ENCODE measurements around the gene GFAP. TPM values are rescaled to one million over a fixed set of nuclear protein-coding genes. Genes with fewer than 3 reads are reported as not detected.

GFAP gene
- total RNA-seq, 2 experiments from 2014 or later, result not detected

DNA sequence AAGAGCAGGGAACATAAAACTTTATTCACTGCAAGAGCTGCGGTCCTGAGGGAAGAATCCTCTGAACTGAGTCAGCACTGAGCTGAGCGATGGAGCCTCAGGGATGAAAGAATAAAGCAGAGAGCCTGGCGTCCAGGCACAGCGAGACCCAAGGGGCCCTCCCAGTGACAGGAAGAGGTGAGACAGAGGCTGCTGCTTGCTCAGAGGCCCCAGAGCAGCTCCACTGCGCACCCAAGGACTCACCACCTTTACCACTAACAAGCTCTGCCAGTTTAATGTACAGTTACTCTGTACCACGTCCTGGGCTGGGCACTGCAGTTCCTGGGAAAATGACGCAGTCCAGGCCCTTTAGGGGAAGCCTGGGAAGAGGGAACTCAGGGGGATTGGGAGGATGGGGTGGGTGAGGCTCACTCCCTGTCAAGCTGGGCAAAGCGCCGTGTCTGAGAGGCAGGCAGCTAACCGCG is 5.6 kb downstream of the GFAP start:
- ATAC-seq (ENCODE audit: poor library complexity) (no peak), DNase-seq (peak in 1 of 14 experiments; percentile 9)
- Histone ChIP-seq H3K27me3 (ENCODE audit: control insufficient read depth in 1 of 2, insufficient read depth in 2 of 2, low read length in 2 of 2) (peaks cover 14 to 26% of the 10 kb centered on the region in 2 experiments), H3K9me3 (ENCODE audit: control insufficient read depth in 1 of 2, insufficient read depth in 1 of 2, low read length in 2 of 2) (no peaks in the 10 kb centered on the region), H3K27ac (ENCODE audit: low read depth in 1 of 2, low read length in 2 of 2) (no peak overlapping the region), H3K36me3 (ENCODE audit: insufficient read depth, low read length) (no peaks in the 10 kb centered on the region), H3K4me1 (ENCODE audit: insufficient read depth, low read length) (peaks cover 12% of the 10 kb centered on the region), H3K4me3 (ENCODE audit: low read length) (no peak overlapping the region)
- no peaks in the 10 kb centered on the region for H3K9me3 Mint-ChIP-seq
- POLR2A ChIA-PET, result no interaction called here
- peaks cover 49% of the 10 kb centered on the region for H3K27me3 Mint-ChIP-seq
- H3K36me3 Mint-ChIP-seq (ENCODE audit: low read depth), result no peaks in the 10 kb centered on the region
- H3K4me1 Mint-ChIP-seq (ENCODE audit: low read depth), result no peaks in the 10 kb centered on the region
- intact Hi-C loops (cut with DNase I, micrococcal nuclease), result loop anchor here in 1 of 2 experiments (10.0 kb wide), 1 partner anchor 285 kb away; no protein-coding TSS in a partner anchor
- no peak overlapping the region for H3K27ac Mint-ChIP-seq
- TF ChIP-seq, protein P1, sequence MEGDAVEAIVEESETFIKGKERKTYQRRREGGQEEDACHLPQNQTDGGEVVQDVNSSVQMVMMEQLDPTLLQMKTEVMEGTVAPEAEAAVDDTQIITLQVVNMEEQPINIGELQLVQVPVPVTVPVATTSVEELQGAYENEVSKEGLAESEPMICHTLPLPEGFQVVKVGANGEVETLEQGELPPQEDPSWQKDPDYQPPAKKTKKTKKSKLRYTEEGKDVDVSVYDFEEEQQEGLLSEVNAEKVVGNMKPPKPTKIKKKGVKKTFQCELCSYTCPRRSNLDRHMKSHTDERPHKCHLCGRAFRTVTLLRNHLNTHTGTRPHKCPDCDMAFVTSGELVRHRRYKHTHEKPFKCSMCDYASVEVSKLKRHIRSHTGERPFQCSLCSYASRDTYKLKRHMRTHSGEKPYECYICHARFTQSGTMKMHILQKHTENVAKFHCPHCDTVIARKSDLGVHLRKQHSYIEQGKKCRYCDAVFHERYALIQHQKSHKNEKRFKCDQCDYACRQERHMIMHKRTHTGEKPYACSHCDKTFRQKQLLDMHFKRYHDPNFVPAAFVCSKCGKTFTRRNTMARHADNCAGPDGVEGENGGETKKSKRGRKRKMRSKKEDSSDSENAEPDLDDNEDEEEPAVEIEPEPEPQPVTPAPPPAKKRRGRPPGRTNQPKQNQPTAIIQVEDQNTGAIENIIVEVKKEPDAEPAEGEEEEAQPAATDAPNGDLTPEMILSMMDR (IDR thresholded peaks at IDR 0.05), result no peak
- CTCF ChIA-PET, result no interaction called here
- H3K4me3 Mint-ChIP-seq, result no peak overlapping the region

DNA sequence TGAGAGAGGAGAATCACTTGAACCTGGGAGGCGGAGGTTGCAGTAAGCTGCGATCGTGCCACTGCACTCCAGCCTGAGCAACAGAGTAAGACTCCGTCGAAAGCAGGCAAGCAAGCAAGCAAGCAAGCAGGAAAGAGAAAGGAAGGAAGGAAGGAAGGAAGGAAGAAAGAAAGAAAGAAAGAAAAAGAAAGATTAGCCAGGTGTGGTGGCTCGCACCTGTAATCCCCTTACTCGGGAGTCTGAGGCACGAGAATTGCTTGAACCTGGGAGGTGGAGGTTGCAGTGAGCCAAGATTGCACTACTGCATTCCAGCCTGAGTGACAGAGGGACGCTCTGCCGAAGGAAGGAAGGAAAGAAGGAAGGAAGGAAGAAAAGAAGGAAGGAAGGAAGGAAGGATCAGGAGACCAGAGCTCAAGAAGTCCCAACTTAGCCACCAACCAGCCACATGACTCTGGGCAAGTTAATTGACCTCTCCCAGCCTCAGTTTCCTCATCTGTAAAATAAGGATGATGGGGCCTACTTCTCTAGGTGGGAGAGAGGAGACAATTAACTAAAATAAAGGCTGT is 6.5 kb downstream of the GFAP start:
- H3K9me3 Mint-ChIP-seq, result no peaks in the 10 kb centered on the region
- CTCF ChIA-PET, result no interaction called here
- H3K27me3 ChIP-seq (ENCODE audit: control insufficient read depth in 1 of 2, insufficient read depth in 2 of 2, low read length in 2 of 2), result peaks cover 14 to 26% of the 10 kb centered on the region in 2 experiments
- H3K36me3 Mint-ChIP-seq (ENCODE audit: low read depth), result no peaks in the 10 kb centered on the region
- TF ChIP-seq, protein P1 (IDR thresholded peaks at IDR 0.05), result no peak
- ATAC-seq (ENCODE audit: poor library complexity) (no peak), DNase-seq (no peak)
- no peak overlapping the region for H3K4me3 ChIP-seq (ENCODE audit: low read length)
- peaks cover 41% of the 10 kb centered on the region for H3K27me3 Mint-ChIP-seq
- no peak overlapping the region for H3K4me3 Mint-ChIP-seq
- POLR2A ChIA-PET, result no interaction called here
- H3K4me1 Mint-ChIP-seq (ENCODE audit: low read depth), result no peaks in the 10 kb centered on the region
- intact Hi-C loops (cut with DNase I, micrococcal nuclease), result no loop called here
- no peak overlapping the region for H3K27ac Mint-ChIP-seq
- no peaks in the 10 kb centered on the region for H3K9me3 ChIP-seq (ENCODE audit: control insufficient read depth in 1 of 2, insufficient read depth in 1 of 2, low read length in 2 of 2)
- no peak overlapping the region for H3K27ac ChIP-seq (ENCODE audit: low read depth in 1 of 2, low read length in 2 of 2)
- H3K36me3 ChIP-seq (ENCODE audit: insufficient read depth, low read length), result no peaks in the 10 kb centered on the region
- H3K4me1 ChIP-seq (ENCODE audit: insufficient read depth, low read length), result peaks cover 12% of the 10 kb centered on the region

DNA sequence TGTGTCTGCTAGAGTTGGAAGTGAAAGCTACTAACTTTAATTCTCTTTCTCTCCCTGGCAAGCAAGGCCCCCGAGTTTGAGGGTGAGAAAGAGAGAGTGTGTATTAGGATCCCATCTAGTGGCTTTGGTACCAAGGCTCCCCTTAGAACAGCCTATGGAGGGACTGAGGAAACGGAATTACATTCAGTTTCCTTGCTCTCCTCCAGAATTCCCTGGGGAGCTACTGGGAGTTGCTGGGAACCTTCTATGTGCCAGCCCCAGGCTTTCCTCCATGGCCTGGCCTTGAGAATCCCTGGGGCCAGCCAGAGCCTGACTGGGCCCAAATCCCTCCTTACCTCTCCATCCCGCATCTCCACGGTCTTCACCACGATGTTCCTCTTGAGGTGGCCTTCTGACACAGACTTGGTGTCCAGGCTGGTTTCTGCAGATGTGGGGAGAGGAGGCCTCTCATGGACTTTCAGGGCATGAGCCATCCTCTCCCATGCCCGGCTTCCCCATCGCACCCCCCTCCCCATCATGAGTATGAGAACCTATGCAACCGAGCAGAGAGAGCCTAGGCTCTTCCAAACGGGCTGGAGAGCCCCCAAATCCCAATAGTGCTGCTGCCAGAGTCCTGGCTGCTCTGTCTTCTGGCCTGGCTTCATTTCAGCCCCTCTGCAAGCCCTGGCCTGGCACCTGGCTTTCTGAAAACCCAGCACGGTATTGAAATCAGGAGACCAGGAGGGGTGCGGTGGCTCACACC is 7.4 kb downstream of the GFAP start:
- ChIA-PET CTCF (no interaction called here), POLR2A (no interaction called here)
- peaks cover 9% of the 10 kb centered on the region for H3K4me1 ChIP-seq (ENCODE audit: insufficient read depth, low read length)
- H3K27me3 ChIP-seq (ENCODE audit: control insufficient read depth in 1 of 2, insufficient read depth in 2 of 2, low read length in 2 of 2), result peaks cover 11 to 20% of the 10 kb centered on the region in 2 experiments
- no peak overlapping the region for H3K4me3 ChIP-seq (ENCODE audit: low read length)
- intact Hi-C loops (cut with DNase I, micrococcal nuclease), result no loop called here
- Mint-ChIP-seq H3K4me3 (no peak overlapping the region), H3K4me1 (ENCODE audit: low read depth) (no peaks in the 10 kb centered on the region), H3K27ac (no peak overlapping the region), H3K36me3 (ENCODE audit: low read depth) (no peaks in the 10 kb centered on the region), H3K27me3 (peaks cover 37% of the 10 kb centered on the region), H3K9me3 (no peaks in the 10 kb centered on the region)
- no peaks in the 10 kb centered on the region for H3K9me3 ChIP-seq (ENCODE audit: control insufficient read depth in 1 of 2, insufficient read depth in 1 of 2, low read length in 2 of 2)
- H3K36me3 ChIP-seq (ENCODE audit: insufficient read depth, low read length), result no peaks in the 10 kb centered on the region
- ATAC-seq (ENCODE audit: poor library complexity) (no peak), DNase-seq (no peak)
- no peak overlapping the region for H3K27ac ChIP-seq (ENCODE audit: low read depth in 1 of 2, low read length in 2 of 2)
- TF ChIP-seq, protein P1 (IDR thresholded peaks at IDR 0.05), result no peak

All from CD4-positive, alpha-beta T cell (primary cell).